GM12878 (cell line): Measurements from ENCODE around the gene MIAT. TPM values are rescaled to one million over a fixed set of nuclear protein-coding genes. Genes with fewer than 3 reads are reported as not detected.
A peak's percentile ranks its signal among the peaks of the same experiment; 100 is the strongest.

Experiments used
- ATAC-seq: fragments of 200-7000 bp; cut with Tn5 transposase; 3 replicates; pipeline ENCODE4 v1.9.1; 2020; ENCODE audit warnings: mild to moderate bottlenecking, moderate library complexity
- BruUV-seq: library from RNA; stranded (reverse); fragments of 400-500 nt; replicated peaks from 2 replicates; lab custom pipeline; 2021; lab: Mats Ljungman, UMichigan
- CTCF ChIA-PET: fragments of 300-600 bp; sonication (Branson Sonifier 250); formaldehyde crosslinking; extraction: SDS; loops from one replicate; lab custom pipeline; 2021; ENCODE audit warnings: inconsistent platforms; lab: Yijun Ruan, JAX
- POLR2A ChIA-PET: fragments of 350-600 bp; formaldehyde crosslinking; extraction: SDS; loops from one replicate; lab custom pipeline; 2021; ENCODE audit warnings: inconsistent platforms; lab: Charles Lee
- RAD21 ChIA-PET: fragments of 300-600 bp; sonication (Branson Sonifier 250); formaldehyde crosslinking; loops from one replicate; lab custom pipeline; 2023; ENCODE audit warnings: antibody characterized with exemption; ENCODE audit not compliant: unreplicated experiment; lab: Charles Lee
- SMC1A ChIA-PET: fragments of 300-600 bp; sonication (Branson Sonifier 250); formaldehyde crosslinking; loops from one replicate; lab custom pipeline; 2023; ENCODE audit not compliant: unreplicated experiment, uncharacterized antibody; lab: Charles Lee
- DNase-seq: peaks from one replicate; pipeline ENCODE4 v3.0.0-alpha.2; 2011; ENCODE audit warnings: low read depth, low spot score
- FAIRE-seq: peaks from 3 replicates; lab custom pipeline; 2011; peaks lifted over from hg19 to GRCh38; lab: Jason Lieb, UNC
- H2AFZ ChIP-seq: 2 replicates; pipeline ENCODE4 v1.6.0; 2011; ENCODE audit warnings: low read depth, low read length, control low read depth; ENCODE audit not compliant: control insufficient read depth
- H3K27ac ChIP-seq: 2 replicates; pipeline ENCODE4 v1.5.1; 2011; ENCODE audit warnings: control low read depth; ENCODE audit not compliant: control insufficient read depth, insufficient read depth
- H3K27me3 ChIP-seq, 2 experiments: replicated peaks in 1 of 2; 2 replicates each; pipeline versions ENCODE4 v1.6.0 to v1.6.1; 2011; ENCODE audit warnings: low read length in 1 of 2; ENCODE audit not compliant: control insufficient read depth in 2 of 2, insufficient read depth in 2 of 2
- H3K36me3 ChIP-seq, 2 experiments: 2 replicates each; pipeline ENCODE4 v1.5.1; 2011; ENCODE audit warnings: low read length in 1 of 2; ENCODE audit not compliant: control insufficient read depth in 2 of 2, insufficient read depth in 2 of 2
- H3K4me1 ChIP-seq: 2 replicates; pipeline ENCODE4 v1.6.1; 2011; ENCODE audit warnings: mild to moderate bottlenecking, low read length, moderate library complexity, mixed read lengths; ENCODE audit not compliant: control insufficient read depth, insufficient read depth
- H3K4me2 ChIP-seq: 2 replicates; pipeline ENCODE4 v1.6.0; 2011; ENCODE audit warnings: control low read depth; ENCODE audit not compliant: control insufficient read depth, insufficient read depth
- H3K4me3 ChIP-seq: fragments of 200-600 bp; sonication (generic); 2 replicates; pipeline ENCODE4 v1.5.1; 2016
- H3K79me2 ChIP-seq: 2 replicates; pipeline ENCODE4 v1.6.0; 2011; ENCODE audit warnings: low read length; ENCODE audit not compliant: control insufficient read depth, insufficient read depth
- H3K9ac ChIP-seq: 2 replicates; pipeline ENCODE4 v1.8.0; 2011; ENCODE audit warnings: low read length, control low read depth, mixed read lengths; ENCODE audit not compliant: control insufficient read depth, insufficient read depth
- H3K9me3 ChIP-seq: replicated peaks from 3 replicates; pipeline ENCODE4 v1.5.1; 2011; ENCODE audit warnings: mild to moderate bottlenecking, low read length; ENCODE audit not compliant: control insufficient read depth, insufficient read depth
- H4K20me1 ChIP-seq: 2 replicates; pipeline ENCODE4 v1.6.0; 2011; ENCODE audit not compliant: control insufficient read depth, insufficient read depth
- BCL11A ChIP-seq: IDR thresholded peaks from 2 replicates; pipeline ENCODE4 v1.6.1; 2011; ENCODE audit warnings: low read depth, low read length
- CREM ChIP-seq: IDR thresholded peaks from 2 replicates; pipeline ENCODE4 v1.6.1; 2014; ENCODE audit warnings: antibody characterized with exemption, low read depth
- E2F8 ChIP-seq: fragments of 450-650 bp; IDR thresholded peaks from 2 replicates; pipeline ENCODE4 v1.6.1; 2018; ENCODE audit warnings: mild to moderate bottlenecking, low read depth, moderate library complexity; ENCODE audit not compliant: partially characterized antibody
- EZH2 ChIP-seq: IDR thresholded peaks from 2 replicates; pipeline ENCODE4 v1.6.1; 2012; ENCODE audit warnings: low read depth, mild to moderate bottlenecking, control low read depth, inconsistent platforms, low read length, borderline replicate concordance; ENCODE audit not compliant: control insufficient read depth
- NR2C2 ChIP-seq: IDR thresholded peaks from 2 replicates; pipeline ENCODE4 v1.6.1; 2011; ENCODE audit warnings: borderline replicate concordance, low read depth; ENCODE audit not compliant: control insufficient read depth, insufficient read length
- PAX5 ChIP-seq: IDR thresholded peaks from 2 replicates; pipeline ENCODE4 v1.6.1; 2011; ENCODE audit warnings: low read depth, low read length, borderline replicate concordance
- RBBP5 ChIP-seq: fragments of 200-600 bp; sonication (generic); conservative IDR thresholded peaks from 2 replicates; pipeline ENCODE4 v1.6.1; 2016
- RCOR1 ChIP-seq: conservative IDR thresholded peaks from 2 replicates; pipeline ENCODE4 v1.6.1; 2012; ENCODE audit warnings: low read depth, low read length, improper control_type of control experiment
- SMAD5 ChIP-seq: IDR thresholded peaks from 2 replicates; pipeline ENCODE4 v1.6.1; 2016; ENCODE audit warnings: antibody characterized with exemption, low read depth
- TBL1XR1 ChIP-seq: IDR thresholded peaks from 2 replicates; pipeline ENCODE4 v1.6.1; 2012; ENCODE audit warnings: low read depth, low read length, improper control_type of control experiment
- ZNF207 ChIP-seq: fragments of 450-650 bp; IDR thresholded peaks from 2 replicates; pipeline ENCODE4 v1.6.1; 2014; ENCODE audit warnings: antibody characterized with exemption, mild to moderate bottlenecking, borderline replicate concordance
- ZNF217 ChIP-seq: fragments of 450-650 bp; IDR thresholded peaks from 2 replicates; pipeline ENCODE4 v1.6.1; 2017; ENCODE audit warnings: antibody characterized with exemption, mild to moderate bottlenecking
- WGBS: methylation state at CpG from one replicate; pipeline ENCODE4 v1.1.6; 2016; ENCODE audit warnings: low lambda C conversion rate; ENCODE audit not compliant: insufficient replicate concordance, insufficient coverage; ENCODE audit errors: missing lambda C conversion rate; 5-methylcytosine and 5-hydroxymethylcytosine counted together
- in situ Hi-C: fragments of 300-500 bp; cut with MboI; formaldehyde crosslinking; loops from 9 replicates; pipeline ENCODE4 v1.14.3; 2018; ENCODE audit warnings: mixed read lengths
- intact Hi-C: fragments of 100-400 bp; cut with micrococcal nuclease; formaldehyde crosslinking; loops from one replicate; pipeline ENCODE4 v1.14.2; 2022; ENCODE audit not compliant: unreplicated experiment
- polyA plus RNA-seq, 11 experiments: library from polyadenylated mRNA; depleted of rRNA in 4 of 11; unstranded in 6 of 11; stranded (reverse) in 5 of 11; fragments of >200 nt; fragmentation: Nextera tagmentation in 4 of 11; fragmentation: Illumina TruSeq in 1 of 11; extraction: Ambion mirVana in 4 of 11; extraction: Trizol in 1 of 11; gene quantifications; 1 replicate in 1 of 11; 2 replicates in 10 of 11; pipeline versions ENCODE4 v1.2.1 to v1.2.3, GENCODE V29; 2011 to 2016; ENCODE audit warnings: inconsistent platforms in 2 of 11, missing spikeins in 2 of 11, low read depth in 1 of 11
- total RNA-seq, 4 experiments: library from RNA; depleted of rRNA in 3 of 4; stranded (reverse); fragments of >200 nt in 3 of 4; fragmentation: Illumina TruSeq in 1 of 4; extraction: Trizol in 1 of 4; gene quantifications; 2 replicates each; pipeline versions ENCODE4 v1.2.1 to v1.2.3, GENCODE V29; 2013 to 2021
- TF ChIP-seq, protein P1 (sequence below): fragments of 450-650 bp; IDR thresholded peaks from 2 replicates; pipeline ENCODE4 v1.6.1; 2017; ENCODE audit warnings: mild to moderate bottlenecking
- TF ChIP-seq, protein P2 (sequence below): fragments of 450-650 bp; IDR thresholded peaks from 2 replicates; pipeline ENCODE4 v1.6.1; 2018; ENCODE audit warnings: borderline replicate concordance, mild to moderate bottlenecking; ENCODE audit not compliant: partially characterized antibody

Gene MIAT
- total and polyA plus RNA-seq, 10 of the 15 experiments (the other 5 are each of a cell fraction or from before 2014, with no cell fraction given): 0.39 to 13.7 (median 4.6) TPM

GRCh38 chr22:26709617-26710390 is 52.4 kb downstream of the MIAT start:
- peak overlapping the region; percentile 98 for H3K27ac ChIP-seq
- in situ Hi-C loops: no loop called here
- no peak for ATAC-seq
- peaks cover 61% of the 10 kb centered on the region for H3K4me1 ChIP-seq
- peak overlapping the region; percentile 46; the same call in 1 of the 2 replicates for H3K4me2 ChIP-seq
- no peaks in the 10 kb centered on the region for H3K27me3 ChIP-seq
- no peak overlapping the region for H2AFZ ChIP-seq
- no peaks in the 10 kb centered on the region for H4K20me1 ChIP-seq
- no peak for FAIRE-seq
- BruUV-seq: no TSS peak
- H3K9ac ChIP-seq: peak overlapping the region; percentile 74
- CTCF ChIA-PET: interaction anchor here (1.8 kb wide), 1 partner anchor 31 kb away, joined by 5 read pairs; no protein-coding TSS in a partner anchor
- no peak for DNase-seq
- H3K9me3 ChIP-seq: peaks cover 4% of the 10 kb centered on the region; the same call in 2 of the 3 replicates
- POLR2A ChIA-PET: no interaction called here
- H3K36me3 ChIP-seq: no peaks in the 10 kb centered on the region; a peak in 1 of 4 replicates
- H3K4me3 ChIP-seq: no peak overlapping the region
- WGBS: 84% methylated on average over 3 of the region's 3 CpGs
- no peak for TF ChIP-seq SMAD5
- no peak for TF ChIP-seq PAX5
- TF ChIP-seq, protein P1, sequence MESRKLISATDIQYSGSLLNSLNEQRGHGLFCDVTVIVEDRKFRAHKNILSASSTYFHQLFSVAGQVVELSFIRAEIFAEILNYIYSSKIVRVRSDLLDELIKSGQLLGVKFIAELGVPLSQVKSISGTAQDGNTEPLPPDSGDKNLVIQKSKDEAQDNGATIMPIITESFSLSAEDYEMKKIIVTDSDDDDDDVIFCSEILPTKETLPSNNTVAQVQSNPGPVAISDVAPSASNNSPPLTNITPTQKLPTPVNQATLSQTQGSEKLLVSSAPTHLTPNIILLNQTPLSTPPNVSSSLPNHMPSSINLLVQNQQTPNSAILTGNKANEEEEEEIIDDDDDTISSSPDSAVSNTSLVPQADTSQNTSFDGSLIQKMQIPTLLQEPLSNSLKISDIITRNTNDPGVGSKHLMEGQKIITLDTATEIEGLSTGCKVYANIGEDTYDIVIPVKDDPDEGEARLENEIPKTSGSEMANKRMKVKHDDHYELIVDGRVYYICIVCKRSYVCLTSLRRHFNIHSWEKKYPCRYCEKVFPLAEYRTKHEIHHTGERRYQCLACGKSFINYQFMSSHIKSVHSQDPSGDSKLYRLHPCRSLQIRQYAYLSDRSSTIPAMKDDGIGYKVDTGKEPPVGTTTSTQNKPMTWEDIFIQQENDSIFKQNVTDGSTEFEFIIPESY: no peak
- TF ChIP-seq ZNF217: no peak
- TF ChIP-seq CREM: no peak
- TF ChIP-seq ZNF207: no peak
- TF ChIP-seq RCOR1: no peak
- no peak for TF ChIP-seq TBL1XR1
- TF ChIP-seq RBBP5: no peak
- no peak for TF ChIP-seq NR2C2
- TF ChIP-seq EZH2: no peak
- TF ChIP-seq BCL11A: no peak
- no peak for TF ChIP-seq E2F8
- TF ChIP-seq, protein P2, sequence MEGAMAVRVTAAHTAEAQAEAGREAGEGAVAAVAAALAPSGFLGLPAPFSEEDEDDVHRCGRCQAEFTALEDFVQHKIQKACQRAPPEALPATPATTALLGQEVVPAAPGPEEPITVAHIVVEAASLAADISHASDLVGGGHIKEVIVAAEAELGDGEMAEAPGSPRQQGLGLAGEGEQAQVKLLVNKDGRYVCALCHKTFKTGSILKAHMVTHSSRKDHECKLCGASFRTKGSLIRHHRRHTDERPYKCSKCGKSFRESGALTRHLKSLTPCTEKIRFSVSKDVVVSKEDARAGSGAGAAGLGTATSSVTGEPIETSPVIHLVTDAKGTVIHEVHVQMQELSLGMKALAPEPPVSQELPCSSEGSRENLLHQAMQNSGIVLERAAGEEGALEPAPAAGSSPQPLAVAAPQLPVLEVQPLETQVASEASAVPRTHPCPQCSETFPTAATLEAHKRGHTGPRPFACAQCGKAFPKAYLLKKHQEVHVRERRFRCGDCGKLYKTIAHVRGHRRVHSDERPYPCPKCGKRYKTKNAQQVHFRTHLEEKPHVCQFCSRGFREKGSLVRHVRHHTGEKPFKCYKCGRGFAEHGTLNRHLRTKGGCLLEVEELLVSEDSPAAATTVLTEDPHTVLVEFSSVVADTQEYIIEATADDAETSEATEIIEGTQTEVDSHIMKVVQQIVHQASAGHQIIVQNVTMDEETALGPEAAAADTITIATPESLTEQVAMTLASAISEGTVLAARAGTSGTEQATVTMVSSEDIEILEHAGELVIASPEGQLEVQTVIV: no peak
- RAD21 ChIA-PET: no interaction called here
- SMC1A ChIA-PET: interaction anchor here (1.2 to 3.6 kb wide), 3 partner anchors 36 to 100 kb away, joined by 3 to 13 read pairs (median 3); no protein-coding TSS in a partner anchor
- no peaks in the 10 kb centered on the region for H3K79me2 ChIP-seq
- intact Hi-C loops: no loop called here
